HG03108 (cell line): ENCODE results near the gene KRT26.
"Not testable (repeated sequence)": the region's sequence is repeated elsewhere in the genome, so short reads cannot be mapped to it uniquely, and the experiment has no call there.

Source experiments
- ATAC-seq: cut with Tn5 transposase; IDR thresholded peaks from one replicate; pipeline ENCODE4 v1.9.1; 2021; ENCODE audit warnings: moderate library complexity; ENCODE audit not compliant: unreplicated experiment

The KRT26 gene, protein sequence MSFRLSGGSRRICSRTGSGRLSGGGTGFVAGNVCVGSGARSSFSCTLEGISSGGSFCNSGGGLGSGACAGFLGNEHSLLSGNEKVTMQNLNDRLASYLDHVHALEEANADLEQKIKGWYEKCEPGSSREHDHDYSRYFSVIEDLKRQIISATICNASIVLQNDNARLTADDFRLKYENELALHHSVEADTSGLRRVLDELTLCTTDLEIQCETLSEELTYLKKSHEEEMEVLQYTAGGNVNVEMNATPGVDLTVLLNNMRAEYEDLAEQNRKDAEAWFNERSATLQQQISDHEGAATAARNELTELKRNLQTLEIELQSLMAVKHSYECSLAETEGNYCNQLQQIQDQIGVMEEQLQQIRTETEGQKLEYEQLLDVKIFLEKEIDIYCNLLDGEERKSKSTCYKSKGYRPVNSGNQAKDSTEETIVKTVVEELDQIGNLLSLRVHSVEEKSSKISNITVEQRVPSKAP

DNA sequence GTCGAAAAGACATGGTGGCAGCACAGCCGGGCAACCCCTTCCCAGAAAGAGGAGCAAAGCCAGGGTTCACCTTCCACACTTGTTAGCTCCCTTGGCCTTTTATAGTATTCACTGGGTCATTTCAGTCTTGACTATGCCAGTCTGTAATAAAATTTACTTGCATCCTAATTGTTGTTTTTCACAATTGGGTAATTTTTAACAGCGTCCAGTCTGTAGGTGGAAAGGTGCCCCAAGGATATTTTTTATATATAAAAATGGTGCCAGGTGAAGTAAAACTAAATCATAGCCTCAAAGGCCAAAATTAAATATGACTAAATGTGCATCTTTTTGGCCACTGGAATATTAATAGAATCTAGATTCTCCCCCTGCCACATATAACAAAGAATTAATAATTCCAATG lies at the start of gene KRT26:
KRT26 (minus strand) TSS at position 101 of the 400 bp plus-strand sequence; CDS start at position 13, 88 bp downstream.
- no peak for ATAC-seq

DNA sequence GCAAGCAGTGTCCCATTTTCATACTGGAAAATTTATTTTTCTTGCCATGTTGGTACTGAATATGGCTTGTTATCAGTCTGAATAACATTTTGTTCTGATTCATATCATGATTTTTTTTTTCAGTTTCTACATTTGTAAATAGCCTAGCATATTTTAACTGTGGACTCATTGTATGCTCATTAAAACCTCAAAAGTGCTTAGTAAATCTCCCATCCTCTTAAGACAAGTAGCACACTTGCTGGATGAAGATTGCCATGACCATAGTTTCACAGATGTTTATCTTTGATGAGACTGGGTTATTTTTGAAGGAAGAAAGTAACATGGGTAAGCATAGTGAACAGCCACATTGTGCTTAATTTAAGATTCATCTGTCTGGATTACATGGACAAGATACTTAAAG lies 49.5 kb upstream of the KRT26 start:
- no peak for ATAC-seq

DNA sequence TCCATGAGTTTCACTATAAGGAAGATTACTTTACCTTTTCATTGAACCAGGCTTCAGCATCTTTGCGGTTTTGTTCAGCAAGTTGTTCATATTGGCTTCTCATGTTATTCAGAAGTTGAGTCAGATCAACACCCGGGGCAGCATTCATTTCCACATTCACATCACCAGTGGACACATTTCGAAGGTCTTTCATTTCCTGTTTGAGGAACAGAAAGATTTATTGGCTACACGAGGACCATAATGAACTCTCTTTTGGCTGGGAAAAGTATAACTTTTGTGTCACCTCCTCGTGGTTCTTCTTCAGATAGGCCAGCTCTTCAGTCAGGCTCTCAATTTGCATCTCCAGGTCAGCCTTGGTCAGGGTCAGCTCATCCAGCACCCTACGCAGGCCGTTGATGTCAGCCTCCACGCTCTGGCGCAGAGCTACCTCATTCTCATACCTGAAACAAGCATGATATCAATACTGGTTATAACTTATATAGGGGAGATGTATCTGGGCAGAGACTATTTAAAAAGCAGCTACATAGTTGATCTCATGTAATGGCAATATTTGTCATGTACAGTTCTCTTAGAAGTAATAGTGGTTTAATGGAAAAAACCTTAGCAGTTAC lies 48.3 kb upstream of the KRT26 start:
- no peak for ATAC-seq

DNA sequence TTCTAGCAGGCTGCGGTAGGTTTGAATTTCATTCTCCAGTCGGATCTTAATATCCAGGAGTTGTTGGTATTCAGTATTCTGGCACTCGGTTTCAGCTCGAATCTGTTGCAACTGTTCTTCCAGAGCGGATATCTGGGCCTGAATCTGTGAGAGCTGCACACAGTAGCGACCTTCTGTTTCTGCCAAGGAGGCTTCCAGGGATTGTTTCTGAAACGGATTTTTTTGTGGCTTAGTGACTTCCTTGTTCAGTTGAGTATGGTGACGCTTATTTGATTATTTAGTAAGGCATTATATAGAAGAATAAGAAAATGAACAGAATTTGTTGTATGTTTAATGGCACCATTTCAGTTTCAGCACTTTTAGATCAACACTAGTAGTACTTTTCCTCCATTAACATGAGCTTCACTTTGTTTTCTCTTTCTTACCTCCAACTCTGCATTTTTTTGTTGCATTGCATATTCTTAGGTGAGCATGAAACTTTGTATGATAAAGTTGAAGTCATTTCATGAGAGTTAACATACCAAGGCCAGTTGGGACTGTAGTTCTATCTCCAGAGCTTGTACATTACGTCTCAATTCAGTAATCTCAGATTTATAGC lies 47.6 kb upstream of the KRT26 start:
- ATAC-seq: no peak

DNA sequence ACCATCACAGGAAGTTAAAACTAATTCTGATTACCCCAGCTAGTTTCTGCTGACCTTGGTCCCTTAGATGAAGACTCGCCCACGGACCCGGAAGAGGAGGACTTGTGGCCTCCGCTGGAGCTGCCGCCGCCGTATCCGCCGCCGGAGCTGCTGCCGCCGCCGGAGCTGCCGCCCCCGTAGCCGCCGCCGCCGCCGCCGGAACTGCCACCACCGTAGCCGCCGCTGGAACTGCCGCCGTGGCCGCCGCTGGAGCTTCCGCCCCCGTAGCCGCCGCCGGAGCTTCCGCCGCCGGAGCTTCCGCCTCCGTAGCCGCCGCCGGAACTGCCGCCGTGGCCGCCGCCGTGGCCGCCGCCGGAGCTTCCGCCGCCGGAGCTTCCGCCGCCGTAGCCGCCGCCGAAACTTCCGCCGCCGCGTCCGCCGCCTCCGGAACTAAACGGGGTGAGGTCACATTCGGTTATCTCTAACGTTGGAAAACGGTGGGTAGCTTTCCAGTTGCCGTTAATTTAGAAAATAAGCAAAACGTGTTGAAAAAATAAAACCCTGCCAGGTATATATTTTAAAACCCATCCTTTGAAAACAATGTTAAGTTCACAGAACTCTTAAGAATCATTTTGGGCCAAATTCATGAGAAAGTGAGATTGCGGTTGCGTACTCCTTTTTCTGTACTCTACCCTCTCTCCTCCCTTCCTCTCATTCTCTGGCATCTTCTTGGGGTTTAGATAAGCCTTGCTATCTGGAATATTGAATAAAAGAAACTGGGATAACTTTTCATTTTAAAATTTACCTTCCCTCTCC lies 46.9 kb upstream of the KRT26 start:
- peak; percentile 77 for ATAC-seq

DNA sequence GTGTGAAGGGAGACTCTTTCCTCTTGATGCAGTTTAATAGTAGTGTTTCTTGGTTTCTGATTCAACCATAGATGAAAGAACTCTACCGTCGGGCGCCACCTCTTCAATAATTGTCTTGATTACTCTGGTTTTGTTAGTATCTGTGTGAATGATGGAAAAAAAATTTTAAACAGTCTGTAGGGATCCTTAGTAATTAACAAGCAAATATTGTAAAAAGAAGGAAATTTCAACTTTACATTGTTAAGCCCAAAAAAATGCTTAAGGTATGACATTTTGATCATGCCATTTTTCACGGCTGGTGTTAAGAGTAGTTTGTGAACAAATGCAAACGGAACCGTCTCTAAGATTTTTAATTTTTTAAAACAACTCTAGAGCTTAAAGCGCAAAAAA lies 46.3 kb upstream of the KRT26 start:
- no peak for ATAC-seq

DNA sequence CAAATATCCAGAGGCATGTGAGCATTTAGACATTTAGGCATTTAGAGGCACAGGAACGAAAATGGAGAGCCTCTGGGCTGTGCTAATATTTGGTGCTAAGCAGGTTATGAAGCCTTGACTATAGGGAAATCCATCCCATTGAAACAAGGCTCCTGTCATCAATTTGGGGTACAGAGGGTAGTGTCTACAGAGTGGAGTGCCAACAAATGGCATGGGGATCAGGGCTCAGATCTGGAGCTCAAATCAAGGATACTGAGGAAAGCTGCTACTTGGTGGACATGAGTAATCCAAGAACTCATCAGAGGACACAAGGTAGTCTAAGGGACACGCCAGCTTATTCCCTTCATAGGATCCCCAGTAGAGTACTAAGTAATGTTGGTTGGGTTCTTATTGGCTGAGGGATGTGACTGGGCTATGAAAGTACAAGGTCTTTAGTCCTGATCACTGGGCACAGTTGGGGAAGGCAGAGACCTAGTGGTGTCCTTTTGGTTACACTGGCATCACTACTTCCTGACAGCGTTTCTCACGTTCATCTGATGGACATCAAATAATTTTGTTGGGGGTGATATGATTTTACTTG lies 45.2 kb upstream of the KRT26 start:
- ATAC-seq: no peak

DNA sequence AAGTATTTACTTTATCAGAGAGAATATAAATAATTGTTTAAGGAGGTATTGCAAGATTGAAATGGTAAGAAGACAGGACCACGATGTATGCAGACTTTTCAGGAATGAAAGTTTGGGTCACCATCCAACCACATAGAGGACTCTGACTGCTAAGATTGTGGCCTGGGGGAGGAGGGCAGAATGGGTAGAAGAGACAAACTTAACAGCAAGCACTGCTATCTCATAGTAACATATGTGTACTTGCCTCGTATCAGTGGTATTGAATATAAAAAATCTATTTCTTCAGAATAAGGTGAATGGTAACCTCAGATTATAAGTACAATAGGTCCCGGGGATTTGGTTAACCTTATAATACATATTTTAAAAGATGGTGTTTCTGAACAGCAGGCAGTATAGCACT lies 44.6 kb upstream of the KRT26 start:
- no peak for ATAC-seq

DNA sequence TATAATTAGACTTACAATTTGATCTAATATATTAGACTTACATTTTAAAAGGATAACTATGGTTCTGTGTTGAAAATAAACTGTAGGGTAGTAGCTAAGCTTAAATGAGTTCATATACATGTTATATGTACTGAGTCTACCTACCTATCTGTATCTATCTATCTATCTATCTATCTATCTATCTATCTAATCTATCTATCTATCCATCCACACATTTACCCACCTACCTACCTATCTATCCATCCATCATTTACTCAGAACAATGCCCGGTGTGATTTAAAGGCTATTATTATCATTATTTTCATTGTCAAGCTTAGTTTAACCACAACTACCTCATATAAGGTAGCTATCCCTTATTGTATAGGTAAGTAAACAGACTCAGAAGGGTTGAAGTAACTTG lies 43.4 kb upstream of the KRT26 start:
- ATAC-seq: no peak

DNA sequence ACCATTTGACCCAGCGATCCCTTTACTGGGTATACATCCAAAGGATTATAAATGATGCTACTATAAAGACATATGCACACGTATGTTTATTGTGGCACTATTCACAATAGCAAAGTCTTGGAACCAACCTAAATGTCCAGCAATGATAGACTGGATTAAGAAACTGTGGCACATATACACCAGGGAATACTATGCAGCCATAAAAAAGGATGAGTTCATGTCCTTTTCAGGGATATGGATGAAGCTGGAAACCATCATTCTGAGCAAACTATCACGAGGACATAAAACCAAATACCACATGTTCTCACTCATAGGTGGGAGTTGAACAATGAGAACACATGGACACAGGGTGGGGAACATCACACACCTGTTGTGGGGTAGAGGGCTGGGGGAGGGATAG lies 42.7 kb upstream of the KRT26 start:
- not testable (repeated sequence) for ATAC-seq

DNA sequence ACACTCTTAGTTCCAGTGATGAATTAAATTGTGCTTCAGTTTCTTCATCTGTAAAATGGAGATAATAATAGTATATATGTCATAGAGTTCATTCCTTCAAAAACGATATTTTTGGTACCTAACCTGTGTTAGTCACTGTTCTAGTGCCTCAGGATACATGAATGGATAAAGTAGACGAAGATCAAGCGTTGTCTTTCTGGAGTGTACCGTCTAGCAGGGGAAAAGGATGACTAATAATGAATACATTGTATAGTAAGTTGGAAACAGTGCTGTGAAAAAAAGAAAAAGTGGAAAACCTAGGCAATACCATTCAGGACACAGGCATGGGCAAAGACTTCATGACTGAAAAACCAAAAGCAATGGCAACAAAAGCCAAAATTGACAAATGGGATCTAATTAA lies 41.8 kb upstream of the KRT26 start:
- no peak for ATAC-seq

DNA sequence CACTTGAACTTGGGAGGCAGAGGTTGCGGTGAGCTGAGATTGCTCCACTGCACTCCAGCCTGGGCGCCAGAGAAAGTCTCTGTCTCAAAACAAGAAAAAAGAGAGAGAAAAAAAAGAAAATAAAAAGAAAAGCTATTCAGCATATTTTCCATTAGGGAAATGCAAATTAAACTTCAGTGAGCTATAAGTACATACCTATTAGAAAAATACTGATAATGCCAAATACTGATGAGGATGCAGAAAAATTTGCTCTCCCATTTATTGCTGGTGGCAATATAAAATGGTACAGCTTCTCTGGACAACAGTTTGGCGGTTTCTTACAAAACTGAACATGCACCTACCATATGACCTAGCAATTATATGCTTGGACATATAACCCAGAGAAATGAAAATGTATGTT lies 40.6 kb upstream of the KRT26 start:
- ATAC-seq: no peak

DNA sequence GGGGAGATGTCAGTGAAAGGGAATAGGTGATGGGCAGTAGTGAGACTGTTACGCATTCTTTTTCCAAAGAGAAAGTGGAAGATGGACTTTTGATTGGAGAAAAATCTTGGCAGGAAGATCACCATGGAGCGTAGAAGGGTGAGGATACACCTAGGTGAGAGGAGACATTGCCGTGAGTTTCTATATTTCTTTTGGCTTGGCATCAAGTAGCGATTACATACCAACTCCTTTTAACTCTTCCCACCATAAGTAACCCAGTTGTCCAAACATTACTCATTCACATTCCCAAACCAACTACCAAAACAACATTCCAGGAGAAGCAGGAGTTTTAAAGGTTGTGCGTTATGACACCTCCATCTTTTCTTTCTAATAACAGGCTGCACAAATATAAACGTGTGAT lies 38.5 kb upstream of the KRT26 start:
- ATAC-seq: no peak

DNA sequence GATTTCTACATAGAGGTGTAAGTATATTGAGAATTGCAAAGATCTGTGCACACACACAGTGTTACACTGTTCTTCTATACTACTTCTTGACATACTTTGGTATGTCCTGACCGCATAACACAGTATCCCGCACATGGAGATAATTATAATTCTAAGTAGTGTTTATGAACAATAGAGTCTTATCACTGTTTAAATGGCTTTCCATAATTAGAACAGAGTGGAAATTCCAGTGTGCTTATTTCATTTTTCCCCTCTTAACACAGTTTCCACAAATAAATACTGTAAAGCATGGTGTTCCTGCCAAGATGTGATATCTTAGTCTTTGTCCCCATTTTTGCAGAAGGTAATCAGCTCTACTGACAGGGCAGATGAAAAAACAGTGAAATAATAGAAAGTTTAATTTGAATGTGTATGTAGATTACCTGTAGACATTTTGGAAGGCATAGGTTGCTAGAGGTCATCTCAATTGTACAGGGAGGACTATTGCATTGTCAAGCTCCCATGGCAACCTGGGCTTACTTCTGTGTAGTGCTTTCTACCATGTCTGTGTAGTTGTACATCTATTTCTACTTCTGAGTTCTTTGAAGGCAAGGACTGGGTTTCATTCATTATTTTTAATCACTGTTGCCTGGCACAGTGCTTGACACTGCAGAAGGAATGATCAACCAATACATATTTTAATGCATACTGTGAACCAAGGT lies 37.9 kb upstream of the KRT26 start:
- ATAC-seq: no peak

DNA sequence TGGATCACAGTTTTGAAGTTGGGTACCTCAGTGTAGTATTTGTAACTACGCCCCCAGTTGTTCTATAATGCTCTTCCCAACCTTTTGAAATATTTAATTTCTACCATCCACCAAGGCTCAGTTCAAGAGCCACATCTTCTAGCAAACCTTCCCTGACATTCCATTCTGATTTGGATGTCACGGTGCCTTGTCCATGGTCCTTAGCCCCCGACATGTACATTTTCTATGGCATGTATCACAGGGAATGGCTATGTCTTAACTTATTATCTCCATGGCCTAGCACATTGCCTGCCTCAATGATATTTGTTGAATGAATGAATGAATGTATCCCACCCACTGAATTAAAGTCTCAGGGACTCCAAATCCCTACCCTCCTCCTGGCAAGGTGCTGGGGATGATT lies 34.1 kb upstream of the KRT26 start:
- ATAC-seq: no peak

DNA sequence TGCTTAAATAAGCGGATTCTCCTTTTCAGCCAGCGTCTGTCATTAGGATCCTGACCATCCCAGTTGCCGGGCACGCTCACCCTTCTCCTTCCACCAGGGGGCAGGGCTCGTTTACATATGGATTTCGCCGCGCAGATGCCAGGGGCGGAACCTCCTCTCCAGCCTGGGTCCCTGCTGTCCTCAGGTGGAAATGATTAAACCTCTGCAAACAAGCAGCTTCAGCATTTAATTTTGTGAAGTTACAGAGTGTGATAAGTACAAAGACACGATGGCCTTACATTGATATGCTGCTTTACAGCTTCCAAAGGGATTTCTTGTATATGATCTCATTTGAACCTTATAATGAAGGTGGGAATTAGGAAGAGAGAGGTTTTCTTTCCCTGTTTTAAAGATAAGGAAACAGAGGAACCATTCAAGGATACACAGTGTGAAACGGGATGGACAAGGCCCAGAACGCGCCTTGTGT lies 31.6 kb upstream of the KRT26 start:
- ATAC-seq: no peak

DNA sequence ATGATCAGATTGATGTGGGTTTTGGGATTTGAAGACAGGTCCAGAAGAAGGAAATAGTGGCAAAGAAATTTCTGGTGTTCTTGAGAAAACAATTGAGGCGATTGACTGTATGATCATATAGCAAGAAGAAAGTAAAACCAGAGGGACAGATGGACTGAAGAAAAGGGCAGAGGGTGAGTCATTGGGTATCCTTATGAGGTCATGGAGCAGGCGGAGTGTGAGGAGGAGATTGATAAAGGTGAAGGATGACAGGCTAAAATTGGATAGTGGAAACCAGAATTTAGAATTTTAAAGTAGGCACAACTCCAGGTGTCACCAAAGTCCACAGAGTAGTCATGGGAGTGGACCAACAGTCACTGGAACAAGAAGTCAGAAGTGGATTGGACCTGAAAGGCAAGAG lies 29.2 kb upstream of the KRT26 start:
- ATAC-seq: no peak

DNA sequence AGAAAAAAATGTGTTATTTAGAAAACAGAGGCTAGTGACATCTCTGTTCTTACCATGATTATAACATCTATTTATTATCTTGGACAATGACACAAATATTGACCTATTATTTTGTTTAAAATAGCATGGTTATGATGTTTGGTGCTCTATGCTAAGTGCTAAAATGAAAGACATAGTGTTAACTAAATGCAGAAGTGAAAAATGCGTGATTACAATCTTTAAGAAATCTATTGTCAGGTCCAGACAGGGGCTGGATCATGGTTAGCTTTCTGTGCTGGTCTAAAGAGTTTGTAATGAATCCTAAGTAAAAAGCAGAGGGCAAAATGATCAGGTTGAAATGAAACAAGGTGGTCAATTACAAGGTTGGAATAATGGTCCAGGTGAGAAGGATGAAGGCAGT lies 28.4 kb upstream of the KRT26 start:
- ATAC-seq: no peak

DNA sequence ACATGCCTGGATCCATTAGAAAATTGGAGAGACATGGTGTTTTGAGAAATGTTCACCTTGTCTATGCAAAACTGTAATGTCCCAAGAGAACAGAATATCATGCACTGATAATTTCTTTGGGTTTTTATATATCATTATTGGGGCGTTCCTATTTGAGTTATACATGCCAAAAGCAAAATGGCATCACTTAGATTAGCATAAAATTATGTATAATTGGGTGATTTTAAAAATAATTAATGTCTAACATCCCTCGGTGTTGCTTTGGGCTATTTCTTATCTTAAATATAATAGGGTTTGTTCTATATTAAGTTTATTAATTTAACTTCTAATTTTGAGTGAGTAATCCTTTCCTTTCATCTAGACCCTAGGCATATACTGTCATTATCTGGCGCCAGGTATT lies 27.9 kb upstream of the KRT26 start, which contains the start of gene KRT28:
KRT28 (minus strand) TSS at position 101 of the 400 bp plus-strand sequence; CDS start at position 35, 66 bp downstream.
- ATAC-seq: no peak

DNA sequence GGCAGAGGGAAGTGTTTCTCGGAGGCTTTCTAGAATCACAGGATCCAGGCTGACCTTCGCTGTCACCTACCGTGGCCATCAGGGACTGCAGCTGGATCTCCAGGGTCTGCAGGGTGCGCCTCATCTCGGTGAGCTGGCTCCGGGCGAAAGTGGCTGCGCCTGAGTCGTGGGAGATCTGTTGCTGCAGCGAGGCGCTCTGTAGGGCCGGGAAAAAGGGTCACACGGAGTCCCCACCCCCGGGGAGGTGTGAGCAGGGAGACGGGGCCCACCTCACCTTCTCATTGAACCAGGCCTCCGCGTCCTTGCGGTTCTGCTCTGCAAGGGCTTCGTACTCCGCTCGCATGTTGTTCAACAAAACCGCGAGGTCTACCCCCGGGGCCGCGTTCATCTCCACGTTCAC lies 24.8 kb upstream of the KRT26 start:
- ATAC-seq: no peak
